ENCODE measurements around the gene RAB25.
A peak's percentile ranks its signal among the peaks of the same experiment; 100 is the strongest.

RAB25 gene

GRCh38 chr1:156048663-156049258 lies 12.2 kb upstream of the RAB25 start:
- TF ChIP-seq CTCF (IDR thresholded peaks at IDR 0.05; ENCODE audit: low read depth, low read length) = no peak
- no peak overlapping the region for H3K4me3 ChIP-seq (ENCODE audit: low read depth, low read length)

DNA sequence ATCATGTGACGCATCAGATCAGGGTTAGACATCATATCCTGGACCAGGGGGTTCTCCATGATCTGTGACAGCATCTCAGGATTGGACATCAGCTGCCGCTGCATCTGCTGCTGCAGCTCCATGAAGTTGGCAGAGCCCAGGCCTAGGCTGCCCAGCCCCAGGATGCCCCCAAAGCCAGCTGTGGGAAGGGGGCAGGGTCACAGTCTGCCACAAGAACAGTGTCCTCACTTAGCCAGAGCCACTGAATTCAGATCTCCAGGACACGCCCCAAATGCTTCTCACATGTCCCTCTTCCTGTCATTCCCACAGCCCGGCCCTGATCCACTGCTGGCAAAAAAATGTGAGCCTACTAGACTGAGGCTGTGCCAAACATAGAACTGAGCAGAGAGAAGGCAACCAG lies 10.6 kb upstream of the RAB25 start:
- H3K4me3 ChIP-seq (ENCODE audit: low read depth, low read length) = no peak overlapping the region
- no peak for TF ChIP-seq CTCF (IDR thresholded peaks at IDR 0.05; ENCODE audit: low read depth, low read length)

DNA sequence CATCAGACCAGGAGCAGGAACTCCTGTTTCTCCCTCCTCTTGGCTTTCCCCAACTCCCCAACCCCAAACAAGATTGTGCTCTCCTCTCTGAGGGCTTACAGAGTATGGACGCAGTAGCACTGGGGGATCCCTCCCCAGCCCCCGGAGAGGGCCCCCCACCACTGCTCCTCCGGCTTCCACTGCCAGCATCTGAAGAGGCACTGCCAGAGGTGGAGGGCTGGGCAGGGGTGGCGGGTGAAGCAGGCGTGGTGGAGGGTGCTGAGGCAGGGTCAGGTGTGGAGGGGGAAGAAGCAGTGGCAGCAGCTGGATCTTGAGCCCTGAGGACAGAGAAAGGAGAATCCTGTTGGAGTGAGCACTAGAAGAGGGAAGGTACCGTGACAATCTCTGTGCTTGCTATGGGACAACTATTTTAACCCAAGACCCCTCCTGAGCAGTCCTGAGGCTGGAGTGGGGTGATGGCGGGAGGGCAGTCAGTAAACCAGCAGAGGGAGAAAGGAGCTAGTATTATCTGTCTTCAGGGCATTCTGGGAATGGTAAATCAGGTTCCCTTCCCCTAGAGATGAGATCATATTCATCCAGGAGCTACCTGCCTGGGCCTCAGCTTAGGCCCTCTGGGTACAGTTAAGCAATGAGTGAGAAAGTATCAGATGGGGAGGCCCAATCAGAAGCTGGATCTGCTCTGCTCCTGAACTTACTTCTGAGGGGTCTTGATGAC lies 9.8 kb upstream of the RAB25 start:
- no peak for TF ChIP-seq CTCF (IDR thresholded peaks at IDR 0.05; ENCODE audit: low read depth, low read length)
- no peak overlapping the region for H3K4me3 ChIP-seq (ENCODE audit: low read depth, low read length)

DNA sequence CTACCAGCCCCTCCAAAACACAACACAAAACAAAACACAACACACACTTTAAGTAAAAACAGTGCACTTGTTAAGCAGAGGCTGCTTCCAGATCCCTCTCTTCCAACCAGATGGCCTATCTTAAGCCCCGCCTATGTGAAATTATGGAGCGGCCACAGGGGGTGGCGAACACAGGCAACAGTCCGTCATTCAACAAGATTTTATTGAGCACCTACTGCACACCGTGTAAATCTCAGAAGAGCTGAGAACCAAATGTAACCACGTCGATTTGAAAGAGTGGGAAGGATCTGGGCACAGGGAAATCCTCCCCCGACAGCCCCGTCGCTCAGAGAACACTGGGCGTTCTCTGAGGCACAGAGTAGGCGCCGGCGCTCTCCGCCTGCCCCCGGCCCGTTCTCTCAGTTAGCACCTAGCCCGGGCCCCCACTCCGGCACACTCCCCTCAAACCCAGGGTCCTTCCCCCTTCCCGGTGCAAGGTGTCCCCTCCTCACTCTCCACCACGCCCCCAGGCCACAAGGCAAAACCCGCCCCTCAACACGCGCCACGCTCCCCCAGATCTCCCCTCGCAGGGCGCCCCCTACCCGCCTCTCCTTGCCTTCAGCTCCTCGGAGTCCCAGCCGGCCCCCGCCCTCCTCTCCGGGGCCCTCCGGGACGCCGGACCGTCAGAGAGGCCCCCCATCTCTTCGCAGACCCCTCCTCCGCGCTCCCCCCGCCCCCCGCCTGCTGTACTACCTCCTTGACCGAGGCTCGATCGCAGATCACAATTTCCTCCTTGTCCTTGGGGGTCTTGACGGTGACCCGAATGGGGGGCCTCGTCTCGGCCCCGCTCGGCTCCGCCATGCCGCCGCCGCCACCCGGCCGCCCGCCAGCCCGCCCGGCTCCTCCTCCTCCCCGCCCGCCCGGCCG lies 7.8 kb upstream of the RAB25 start:
- H3K4me3 ChIP-seq (ENCODE audit: low read depth, low read length) = peak overlapping the region; percentile 82
- TF ChIP-seq CTCF (IDR thresholded peaks at IDR 0.05; ENCODE audit: low read depth, low read length) = peak; percentile 19; the same call in 1 of the 2 replicates

- peak; percentile 44 for TF ChIP-seq CTCF (IDR thresholded peaks at IDR 0.05; ENCODE audit: low read depth, low read length)
These were observed 7.0 kb upstream of the RAB25 start, which contains the start of gene UBQLN4 for GRCh38 chr1:156053768-156054499. Gene UBQLN4 (minus strand): TSS chr1:156053798. CDS start chr1:156053701, 97 bp downstream.

DNA sequence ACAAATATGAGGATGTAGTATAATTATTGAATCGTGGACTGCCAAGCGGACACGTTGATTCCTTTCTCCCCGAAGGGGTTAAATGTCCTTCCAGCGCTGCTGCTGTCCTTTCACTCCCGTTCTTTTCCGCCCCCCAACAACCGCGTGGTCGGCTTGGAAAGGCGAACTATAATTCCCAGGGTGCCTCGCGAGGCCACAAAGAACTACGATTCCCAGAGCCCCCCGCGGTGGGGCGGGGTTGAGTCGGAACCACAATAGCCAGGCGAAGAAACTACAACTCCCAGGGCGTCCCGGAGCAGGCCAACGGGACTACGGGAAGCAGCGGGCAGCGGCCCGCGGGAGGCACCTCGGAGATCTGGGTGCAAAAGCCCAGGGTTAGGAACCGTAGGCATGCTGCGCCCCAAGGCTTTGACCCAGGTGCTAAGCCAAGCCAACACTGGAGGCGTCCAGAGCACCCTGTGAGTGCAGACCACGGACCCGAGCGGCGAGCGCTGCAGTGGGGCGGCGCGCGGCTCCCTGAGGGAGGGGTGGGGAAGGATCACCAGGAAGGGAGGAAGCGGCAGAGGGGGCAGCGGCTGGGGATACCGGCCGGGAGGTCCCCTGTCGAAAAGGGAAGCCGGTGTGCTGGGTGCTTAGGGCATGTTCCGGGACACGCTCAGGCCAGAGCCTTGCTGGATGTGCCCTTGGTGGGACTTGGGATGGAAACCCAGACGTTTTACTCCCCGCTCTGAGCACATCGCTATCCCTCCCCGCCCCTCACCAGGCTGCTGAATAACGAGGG lies 6.3 kb upstream of the RAB25 start, which contains the start of gene LAMTOR2:
Gene LAMTOR2, plus strand, starts transcription at position 283 of the 781 bp plus-strand sequence. Its CDS starts 108 bp downstream, at position 391.
- H3K4me3 ChIP-seq (ENCODE audit: low read depth, low read length) = peak within 1 kb of the TSS; percentile 79
- no peak for TF ChIP-seq CTCF (IDR thresholded peaks at IDR 0.05; ENCODE audit: low read depth, low read length)

More at GRCh38 chr1:156053768-156054499, 7.0 kb upstream of the RAB25 start, which contains the start of gene UBQLN4:
- peak within 1 kb of the TSS; percentile 82 for H3K4me3 ChIP-seq (ENCODE audit: low read depth, low read length)
